IMR-90 (cell line): Measurements from ENCODE around the gene SMG1. TPM values are rescaled to one million over a fixed set of nuclear protein-coding genes. Genes with fewer than 3 reads are reported as not detected.
"Not testable (repeated sequence)": the region's sequence is repeated elsewhere in the genome, so short reads cannot be mapped to it uniquely, and the experiment has no call there.

Source experiments
- ATAC-seq: fragments of 200-7000 bp; cut with Tn5 transposase; 2 replicates; pipeline ENCODE4 v1.9.1; 2020; ENCODE audit warnings: low read depth, mild to moderate bottlenecking, moderate library complexity
- BruUV-seq: library from RNA; stranded (reverse); fragments of 400-500 nt; replicated peaks from 2 replicates; lab custom pipeline; 2021; lab: Mats Ljungman, UMichigan
- CTCF ChIA-PET: fragments of 300-600 bp; formaldehyde crosslinking; extraction: SDS; loops from one replicate; lab custom pipeline; 2021; ENCODE audit warnings: antibody characterized with exemption; lab: Yijun Ruan, JAX
- POLR2A ChIA-PET: fragments of 300-600 bp; sonication (Branson Sonifier 250); formaldehyde crosslinking; loops from one replicate; lab custom pipeline; 2022; ENCODE audit warnings: antibody characterized with exemption; ENCODE audit not compliant: unreplicated experiment; lab: Charles Lee
- DNase-seq: peaks from one replicate; pipeline ENCODE4 v3.0.0; 2013
- H2AFZ ChIP-seq: replicated peaks from 2 replicates; pipeline ENCODE3; 2013; ENCODE audit warnings: low read length, mild to moderate bottlenecking; ENCODE audit not compliant: poor library complexity
- H2AK5ac ChIP-seq: 2 replicates; pipeline ENCODE4 v1.6.1; 2013; ENCODE audit warnings: low read depth, low read length, inconsistent platforms
- H2AK9ac ChIP-seq: replicated peaks from 2 replicates; pipeline ENCODE3; 2013; ENCODE audit warnings: mild to moderate bottlenecking, low read depth, low read length, moderate library complexity; ENCODE audit not compliant: poor library complexity
- H2BK120ac ChIP-seq: 2 replicates; pipeline ENCODE4 v1.6.1; 2013; ENCODE audit warnings: low read depth, low read length, inconsistent platforms
- H2BK15ac ChIP-seq: 3 replicates; pipeline ENCODE4 v1.6.1; 2013; ENCODE audit warnings: low read depth, low read length, inconsistent platforms
- H2BK20ac ChIP-seq: 2 replicates; pipeline ENCODE4 v1.6.1; 2013; ENCODE audit warnings: low read depth, mild to moderate bottlenecking, inconsistent platforms, low read length, moderate library complexity
- H2BK5ac ChIP-seq: 2 replicates; pipeline ENCODE4 v1.6.1; 2013; ENCODE audit warnings: mild to moderate bottlenecking, low read depth, low read length, inconsistent platforms; ENCODE audit not compliant: poor library complexity, severe bottlenecking
- H3K14ac ChIP-seq: replicated peaks from 2 replicates; pipeline ENCODE4 v1.6.1; 2013; ENCODE audit warnings: low read depth, low read length, inconsistent platforms
- H3K18ac ChIP-seq: 2 replicates; pipeline ENCODE4 v1.6.1; 2013; ENCODE audit warnings: low read depth, low read length, control low read depth
- H3K23ac ChIP-seq: 2 replicates; pipeline ENCODE4 v1.6.1; 2013; ENCODE audit warnings: low read depth, low read length, inconsistent platforms
- H3K27ac ChIP-seq: 2 replicates; pipeline ENCODE4 v1.5.1; 2013; ENCODE audit warnings: mild to moderate bottlenecking, control low read depth, low read length; ENCODE audit not compliant: insufficient read depth
- H3K27me3 ChIP-seq: 2 replicates; pipeline ENCODE4 v1.6.1; 2013; ENCODE audit warnings: low read length; ENCODE audit not compliant: control insufficient read depth, insufficient read depth
- H3K36me3 ChIP-seq: 2 replicates; pipeline ENCODE4 v1.6.1; 2013; ENCODE audit warnings: low read length, mixed read lengths; ENCODE audit not compliant: control insufficient read depth, insufficient read depth
- H3K4ac ChIP-seq: 2 replicates; pipeline ENCODE4 v1.6.1; 2013; ENCODE audit warnings: low read depth, low read length, inconsistent platforms
- H3K4me1 ChIP-seq: 2 replicates; pipeline ENCODE4 v1.6.1; 2013; ENCODE audit warnings: low read length, mixed read lengths; ENCODE audit not compliant: control insufficient read depth, insufficient read depth
- H3K4me2 ChIP-seq: 2 replicates; pipeline ENCODE4 v1.6.1; 2013; ENCODE audit warnings: low read depth, mild to moderate bottlenecking, control low read depth, low read length, moderate library complexity
- H3K4me3 ChIP-seq: 2 replicates; pipeline ENCODE4 v1.5.1; 2013; ENCODE audit warnings: low read depth, mild to moderate bottlenecking, control low read depth, low read length, moderate library complexity; ENCODE audit not compliant: insufficient read depth
- H3K56ac ChIP-seq: 2 replicates; pipeline ENCODE4 v1.6.1; 2013; ENCODE audit warnings: low read length, inconsistent platforms; ENCODE audit not compliant: insufficient read depth; ENCODE audit errors: extremely low read depth
- H3K79me1 ChIP-seq, 2 experiments: 2 replicates each; pipeline ENCODE4 v1.6.1; 2013; ENCODE audit warnings: low read length in 2 of 2, inconsistent platforms in 1 of 2, low read depth in 1 of 2
- H3K9ac ChIP-seq: 2 replicates; pipeline ENCODE4 v1.6.1; 2013; ENCODE audit warnings: low read depth, low read length, control low read depth
- H3K9me1 ChIP-seq: 2 replicates; pipeline ENCODE4 v1.6.1; 2013; ENCODE audit warnings: low read length, inconsistent platforms; ENCODE audit not compliant: insufficient read depth
- H3K9me3 ChIP-seq: 2 replicates; pipeline ENCODE4 v1.6.1; 2013; ENCODE audit warnings: low read length; ENCODE audit not compliant: control insufficient read depth, insufficient read depth
- H4K20me1 ChIP-seq: 2 replicates; pipeline ENCODE4 v1.6.1; 2013; ENCODE audit warnings: low read length, inconsistent platforms; ENCODE audit not compliant: insufficient read depth
- H4K5ac ChIP-seq: 2 replicates; pipeline ENCODE4 v1.6.1; 2013; ENCODE audit warnings: mild to moderate bottlenecking, low read depth, low read length, control low read depth
- H4K8ac ChIP-seq, 2 experiments: 2 replicates each; pipeline ENCODE4 v1.6.1; 2013; ENCODE audit warnings: low read depth in 2 of 2, low read length in 2 of 2, control low read depth in 1 of 2, inconsistent platforms in 1 of 2
- H4K91ac ChIP-seq: 2 replicates; pipeline ENCODE4 v1.6.1; 2013; ENCODE audit warnings: low read depth, low read length, inconsistent platforms; ENCODE audit not compliant: insufficient read depth
- WGBS, 2 experiments: methylation state at CpG; one replicate each; pipeline versions ENCODE4 v1.1.5 to v1.1.7; 2013; ENCODE audit warnings: missing lambda C conversion rate in 2 of 2; ENCODE audit not compliant: insufficient read length in 1 of 2; ENCODE audit errors: extremely low coverage in 2 of 2; 5-methylcytosine and 5-hydroxymethylcytosine counted together
- dilution Hi-C: fragments of 300-500 bp; cut with HindIII; formaldehyde crosslinking; loops from one replicate; pipeline ENCODE4 v1.14.3; 2018; ENCODE audit warnings: low sequenced_read_pairs; ENCODE audit not compliant: unreplicated experiment
- in situ Hi-C: fragments of 300-500 bp; cut with MboI; formaldehyde crosslinking; loops from 3 replicates; pipeline ENCODE4 v1.14.3; 2019; ENCODE audit warnings: low sequenced_read_pairs, inconsistent platforms, mixed read lengths
- intact Hi-C: fragments of 100-400 bp; cut with micrococcal nuclease; formaldehyde crosslinking; loops from 2 replicates; pipeline ENCODE4 v1.10.0; 2022
- polyA plus RNA-seq, 3 experiments: library from polyadenylated mRNA; depleted of rRNA; stranded (reverse); fragments of >200 nt; gene quantifications; 2 replicates each; pipeline ENCODE4 v1.2.3, GENCODE V29; 2012; ENCODE audit warnings: low replicate concordance in 1 of 3
- total RNA-seq: library from RNA; depleted of rRNA; stranded (reverse); fragments of >200 nt; gene quantifications from 2 replicates; pipeline ENCODE4 v1.2.3, GENCODE V29; 2012

The SMG1 gene
- total and polyA plus RNA-seq, 2 of the 4 experiments (the other 2 are of a cell fraction) = 13.4 to 53.8 TPM

DNA sequence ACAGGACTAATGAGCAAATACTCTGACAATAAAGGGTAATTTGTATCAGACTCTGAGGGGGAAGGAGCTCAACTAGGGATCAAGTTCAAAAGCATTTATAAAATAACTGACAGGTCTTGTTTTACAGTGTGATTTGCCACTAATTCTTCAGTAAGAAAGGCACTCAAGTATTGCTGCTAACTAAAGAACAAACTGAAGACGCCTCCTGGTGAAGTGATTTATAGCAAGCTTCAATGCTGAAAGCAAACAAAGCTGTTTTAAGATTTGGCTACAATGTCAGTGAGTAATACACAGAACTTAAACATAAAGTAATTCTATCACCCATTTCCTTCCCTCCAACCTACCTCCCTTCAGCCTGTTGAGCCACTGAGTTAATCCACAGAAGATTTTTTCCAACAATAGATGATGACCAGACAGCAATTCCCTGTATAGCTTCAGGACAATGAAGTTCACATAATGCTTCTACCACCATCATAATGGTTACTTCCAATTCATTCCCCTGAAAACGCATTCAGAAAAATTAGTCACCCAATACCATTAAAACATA, 59.9 kb downstream of the SMG1 start:
- H4K91ac ChIP-seq, H3K27me3 ChIP-seq, H2AK9ac ChIP-seq, H2AK5ac ChIP-seq, CTCF ChIA-PET, H4K5ac ChIP-seq, H2AFZ ChIP-seq, H2BK15ac ChIP-seq, H3K4me1 ChIP-seq, dilution Hi-C loops, H3K4me3 ChIP-seq, H3K9ac ChIP-seq, ATAC-seq, H3K27ac ChIP-seq, in situ Hi-C loops, H3K4ac ChIP-seq, H4K8ac ChIP-seq, BruUV-seq, POLR2A ChIA-PET, H3K23ac ChIP-seq, H2BK120ac ChIP-seq, H3K56ac ChIP-seq, H3K9me1 ChIP-seq, H2BK20ac ChIP-seq, H3K9me3 ChIP-seq, intact Hi-C loops, H3K14ac ChIP-seq, H3K4me2 ChIP-seq, H3K18ac ChIP-seq: not testable (repeated sequence)
- no CpG with 5 or more reads among the region's 2 CpGs for WGBS, 2 experiments
- peak; percentile 72 for DNase-seq
- peaks cover 0 to 11% of the 10 kb centered on the region in 2 experiments; a peak in 2 of 4 replicates for H3K79me1 ChIP-seq
- H4K20me1 ChIP-seq = peaks cover 21% of the 10 kb centered on the region
- peak overlapping the region; percentile 72 for H2BK5ac ChIP-seq
- peaks cover 14% of the 10 kb centered on the region for H3K36me3 ChIP-seq

- POLR2A ChIA-PET, BruUV-seq: not testable (repeated sequence)
Measured at GRCh38 chr16:18862891-18863290, 63.3 kb downstream of the SMG1 start.

More at GRCh38 chr16:18862891-18863290, 63.3 kb downstream of the SMG1 start:
- H3K23ac ChIP-seq, H3K18ac ChIP-seq, CTCF ChIA-PET, H4K91ac ChIP-seq, H3K27ac ChIP-seq, H3K4me3 ChIP-seq, H2AK5ac ChIP-seq, H4K5ac ChIP-seq, H4K8ac ChIP-seq, H3K9ac ChIP-seq, H2AFZ ChIP-seq, DNase-seq, H3K4ac ChIP-seq, H2BK20ac ChIP-seq, H2BK120ac ChIP-seq, ATAC-seq, H2BK15ac ChIP-seq, H2AK9ac ChIP-seq, in situ Hi-C loops, H3K27me3 ChIP-seq, intact Hi-C loops, H3K14ac ChIP-seq, H2BK5ac ChIP-seq, dilution Hi-C loops, H3K9me1 ChIP-seq, H3K4me2 ChIP-seq, H3K9me3 ChIP-seq, H3K56ac ChIP-seq, H3K4me1 ChIP-seq: not testable (repeated sequence)
- H3K79me1 ChIP-seq = peaks cover 0 to 12% of the 10 kb centered on the region in 2 experiments; a peak in 2 of 4 replicates
- H4K20me1 ChIP-seq = peaks cover 23% of the 10 kb centered on the region
- peaks cover 13% of the 10 kb centered on the region for H3K36me3 ChIP-seq
